EH (cell line): ENCODE results near the gene NARF.

Experiments
- DNase-seq: peaks from one replicate; pipeline ENCODE4 v3.0.0-alpha.2; 2015; ENCODE audit warnings: low read depth

NARF gene

GRCh38 chr17:82474223-82475010, 15.9 kb downstream of the NARF start:
- no peak for DNase-seq

GRCh38 chr17:82475458-82475857, 16.9 kb downstream of the NARF start:
- peak; percentile 10 for DNase-seq

GRCh38 chr17:82477934-82478333, 19.4 kb downstream of the NARF start:
- no peak for DNase-seq

GRCh38 chr17:82479602-82480001, 21.1 kb downstream of the NARF start:
- no peak for DNase-seq

- no peak for DNase-seq
These were observed 21.8 kb downstream of the NARF start for GRCh38 chr17:82480318-82480717.

- no peak for DNase-seq
These were observed 24.7 kb downstream of the NARF start for GRCh38 chr17:82483204-82483660.

- DNase-seq, result no peak
These were observed 25.3 kb downstream of the NARF start for GRCh38 chr17:82483836-82484235.

- no peak for DNase-seq
These were observed 27.9 kb downstream of the NARF start for GRCh38 chr17:82486231-82487094.

- DNase-seq, result no peak
These were observed 29.4 kb downstream of the NARF start for GRCh38 chr17:82487910-82488309.

GRCh38 chr17:82489117-82489516, 30.6 kb downstream of the NARF start:
- DNase-seq, result peak; percentile 79

GRCh38 chr17:82489851-82490511, 31.4 kb downstream of the NARF start:
- DNase-seq, result no peak

GRCh38 chr17:82490512-82491195, 32.1 kb downstream of the NARF start:
- DNase-seq, result no peak

GRCh38 chr17:82491196-82491530, 32.6 kb downstream of the NARF start:
- DNase-seq, result no peak

- DNase-seq, result no peak
These were observed 33.0 kb downstream of the NARF start for GRCh38 chr17:82491533-82491932.

- peak; percentile 80 for DNase-seq
These were observed 34.2 kb downstream of the NARF start for GRCh38 chr17:82492643-82493225.

GRCh38 chr17:82493226-82493781, 34.8 kb downstream of the NARF start:
- DNase-seq, result peak; percentile 4

- DNase-seq, result peak; percentile 98
These were observed 35.9 kb downstream of the NARF start for GRCh38 chr17:82494236-82495055.

- DNase-seq, result no peak
These were observed 37.4 kb downstream of the NARF start for GRCh38 chr17:82495844-82496528.

- peak; percentile 93 for DNase-seq
These were observed 38.2 kb downstream of the NARF start for GRCh38 chr17:82496529-82497434.
